ENCODE data around the gene LNP1. TPM values are rescaled to one million over a fixed set of nuclear protein-coding genes. Genes with fewer than 3 reads are reported as not detected.

The LNP1 gene
- total RNA-seq, 2 experiments from 2014 or later = 0.47 to 0.70 TPM

DNA sequence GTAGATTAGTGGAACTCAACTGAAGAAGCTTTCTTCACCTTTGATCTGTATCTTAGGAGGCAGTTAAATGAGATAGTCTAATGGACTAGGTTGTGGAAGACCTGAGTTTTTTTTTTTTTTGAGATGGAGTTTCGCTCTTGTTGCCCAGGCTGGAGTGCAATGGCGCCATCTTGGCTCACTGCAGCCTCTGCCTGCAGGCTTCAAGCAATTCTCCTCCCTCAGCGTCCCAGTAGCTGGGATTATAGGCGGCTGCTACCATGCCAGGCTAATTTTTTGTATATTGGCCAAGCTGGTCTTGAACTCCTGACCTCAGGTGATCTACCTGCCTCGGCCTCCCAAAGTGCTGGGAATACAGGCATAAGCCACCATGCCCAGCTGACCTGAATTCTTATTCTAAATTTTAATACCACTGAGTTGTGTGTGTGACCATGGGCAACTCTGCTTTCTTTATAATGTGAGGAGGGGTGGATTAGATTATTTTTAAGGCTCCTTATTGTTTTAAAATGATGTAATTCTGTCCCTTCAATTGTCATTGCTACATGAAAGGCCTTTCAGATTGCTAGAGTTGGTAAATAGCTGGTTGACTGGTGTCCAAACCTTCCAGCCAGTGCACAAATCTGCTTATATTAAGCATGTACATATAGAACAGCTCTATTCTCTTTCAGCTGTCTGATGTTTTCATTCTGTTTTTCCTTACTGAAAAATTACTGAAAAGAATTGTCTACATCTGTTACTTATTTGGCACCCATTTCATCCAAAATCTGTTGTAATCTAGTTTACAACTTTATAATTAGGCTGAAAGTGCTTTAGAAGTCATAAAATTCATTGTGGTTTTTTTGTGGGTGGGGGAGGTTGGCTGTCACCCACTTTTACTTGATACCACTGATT lies 2.3 kb downstream of the LNP1 start:
- H3K9me3 ChIP-seq (ENCODE audit: control insufficient read depth in 1 of 2, insufficient read depth in 1 of 2, low read length in 2 of 2) = peaks cover 5 to 9% of the 10 kb centered on the region in 2 experiments
- Mint-ChIP-seq H3K4me3 (peak overlapping the region; percentile 6), H3K27me3 (no peaks in the 10 kb centered on the region), H3K9me3 (peaks cover 7% of the 10 kb centered on the region), H3K36me3 (ENCODE audit: low read depth) (peaks cover 31% of the 10 kb centered on the region), H3K4me1 (ENCODE audit: low read depth) (peaks cover 65% of the 10 kb centered on the region), H3K27ac (no peak overlapping the region)
- CTCF ChIA-PET = no interaction called here
- POLR2A ChIA-PET = interaction anchor here (1.6 kb wide), 1 partner anchor 143 kb away, joined by 4 read pairs; the partner anchor contains the start of gene TBC1D23
- DNase-seq (no peak), ATAC-seq (ENCODE audit: poor library complexity) (no peak)
- no peaks in the 10 kb centered on the region for H3K27me3 ChIP-seq (ENCODE audit: control insufficient read depth in 1 of 2, insufficient read depth in 2 of 2, low read length in 2 of 2)
- no peak overlapping the region for H3K27ac ChIP-seq (ENCODE audit: low read depth in 1 of 2, low read length in 2 of 2)
- no peak overlapping the region for H3K4me3 ChIP-seq (ENCODE audit: low read length)
- intact Hi-C loops (cut with DNase I, micrococcal nuclease) = loop anchor here (2.0 to 10.0 kb wide), 6 partner anchors 45 to 1879 kb away; partner anchors contain the start of genes CLDND1 (in 1 of the 2), CMSS1 (in 1 of the 2) and DCBLD2 (in 1 of the 2)
- H3K36me3 ChIP-seq (ENCODE audit: insufficient read depth, low read length) = no peaks in the 10 kb centered on the region
- peaks cover 23% of the 10 kb centered on the region for H3K4me1 ChIP-seq (ENCODE audit: insufficient read depth, low read length)
- TF ChIP-seq, protein P1, sequence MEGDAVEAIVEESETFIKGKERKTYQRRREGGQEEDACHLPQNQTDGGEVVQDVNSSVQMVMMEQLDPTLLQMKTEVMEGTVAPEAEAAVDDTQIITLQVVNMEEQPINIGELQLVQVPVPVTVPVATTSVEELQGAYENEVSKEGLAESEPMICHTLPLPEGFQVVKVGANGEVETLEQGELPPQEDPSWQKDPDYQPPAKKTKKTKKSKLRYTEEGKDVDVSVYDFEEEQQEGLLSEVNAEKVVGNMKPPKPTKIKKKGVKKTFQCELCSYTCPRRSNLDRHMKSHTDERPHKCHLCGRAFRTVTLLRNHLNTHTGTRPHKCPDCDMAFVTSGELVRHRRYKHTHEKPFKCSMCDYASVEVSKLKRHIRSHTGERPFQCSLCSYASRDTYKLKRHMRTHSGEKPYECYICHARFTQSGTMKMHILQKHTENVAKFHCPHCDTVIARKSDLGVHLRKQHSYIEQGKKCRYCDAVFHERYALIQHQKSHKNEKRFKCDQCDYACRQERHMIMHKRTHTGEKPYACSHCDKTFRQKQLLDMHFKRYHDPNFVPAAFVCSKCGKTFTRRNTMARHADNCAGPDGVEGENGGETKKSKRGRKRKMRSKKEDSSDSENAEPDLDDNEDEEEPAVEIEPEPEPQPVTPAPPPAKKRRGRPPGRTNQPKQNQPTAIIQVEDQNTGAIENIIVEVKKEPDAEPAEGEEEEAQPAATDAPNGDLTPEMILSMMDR (IDR thresholded peaks at IDR 0.05) = no peak

DNA sequence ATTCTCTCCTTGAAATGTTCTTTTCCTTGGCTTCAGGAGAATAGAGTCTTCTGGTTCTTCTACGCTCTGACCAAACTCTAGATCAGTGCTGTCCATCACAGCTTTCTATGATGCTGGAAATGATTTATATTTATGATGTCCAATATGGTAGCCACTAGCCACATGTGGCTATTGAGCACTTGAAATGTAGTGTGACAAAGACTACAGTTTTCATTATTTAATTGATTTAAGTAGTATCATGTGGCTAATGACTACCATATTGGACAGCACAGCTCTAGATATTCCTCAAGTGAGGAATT lies 2.9 kb downstream of the LNP1 start:
- TF ChIP-seq, protein P1 (IDR thresholded peaks at IDR 0.05) = no peak
- Mint-ChIP-seq H3K36me3 (ENCODE audit: low read depth) (peaks cover 31% of the 10 kb centered on the region), H3K4me3 (peak overlapping the region; percentile 39), H3K9me3 (peaks cover 7% of the 10 kb centered on the region), H3K27ac (no peak overlapping the region), H3K27me3 (no peaks in the 10 kb centered on the region), H3K4me1 (ENCODE audit: low read depth) (peaks cover 59% of the 10 kb centered on the region)
- DNase-seq (no peak), ATAC-seq (ENCODE audit: poor library complexity) (no peak)
- peaks cover 5 to 9% of the 10 kb centered on the region in 2 experiments for H3K9me3 ChIP-seq (ENCODE audit: control insufficient read depth in 1 of 2, insufficient read depth in 1 of 2, low read length in 2 of 2)
- CTCF ChIA-PET = no interaction called here
- POLR2A ChIA-PET = interaction anchor here (1.6 kb wide), 1 partner anchor 144 kb away, joined by 4 read pairs; the partner anchor contains the start of gene TBC1D23
- H3K4me1 ChIP-seq (ENCODE audit: insufficient read depth, low read length) = peaks cover 19% of the 10 kb centered on the region
- no peak overlapping the region for H3K27ac ChIP-seq (ENCODE audit: low read depth in 1 of 2, low read length in 2 of 2)
- no peaks in the 10 kb centered on the region for H3K36me3 ChIP-seq (ENCODE audit: insufficient read depth, low read length)
- H3K27me3 ChIP-seq (ENCODE audit: control insufficient read depth in 1 of 2, insufficient read depth in 2 of 2, low read length in 2 of 2) = no peaks in the 10 kb centered on the region
- H3K4me3 ChIP-seq (ENCODE audit: low read length) = no peak overlapping the region
- intact Hi-C loops (cut with DNase I, micrococcal nuclease) = loop anchor here (5.0 to 10.0 kb wide), 5 partner anchors 67 to 1879 kb away; partner anchors contain the start of genes CLDND1 (in 1 of the 2), CMSS1 (in 1 of the 2) and DCBLD2 (in 1 of the 2)

DNA sequence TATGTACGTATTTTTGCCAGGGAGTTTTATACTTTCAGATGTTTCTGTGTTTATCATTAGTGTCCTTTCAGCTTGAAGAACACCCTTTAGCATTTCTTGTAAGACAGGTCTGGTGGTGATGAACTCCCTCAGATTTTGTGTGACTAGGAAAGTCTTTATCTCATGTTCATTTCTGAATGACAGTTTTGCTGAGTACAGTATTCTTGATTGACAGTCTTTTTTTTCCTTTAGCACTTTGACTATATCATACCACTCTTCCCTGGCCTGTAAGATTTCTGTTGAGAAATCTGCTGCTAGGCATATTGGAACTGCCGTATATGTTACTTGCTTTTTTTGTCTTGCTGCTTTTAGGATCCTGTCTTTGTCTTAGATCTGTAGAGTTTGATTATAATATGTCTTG lies 5.8 kb downstream of the LNP1 start:
- intact Hi-C loops (cut with DNase I, micrococcal nuclease) = loop anchor here in 1 of 2 experiments (2.0 to 10.0 kb wide), 4 partner anchors 296 to 1882 kb away; partner anchors contain the start of genes CLDND1, CMSS1 and DCBLD2
- Mint-ChIP-seq H3K36me3 (ENCODE audit: low read depth) (peaks cover 23% of the 10 kb centered on the region), H3K4me3 (no peak overlapping the region), H3K4me1 (ENCODE audit: low read depth) (peaks cover 34% of the 10 kb centered on the region), H3K9me3 (peaks cover 9% of the 10 kb centered on the region), H3K27me3 (no peaks in the 10 kb centered on the region), H3K27ac (no peak overlapping the region)
- Histone ChIP-seq H3K36me3 (ENCODE audit: insufficient read depth, low read length) (no peaks in the 10 kb centered on the region), H3K27me3 (ENCODE audit: control insufficient read depth in 1 of 2, insufficient read depth in 2 of 2, low read length in 2 of 2) (no peaks in the 10 kb centered on the region), H3K4me3 (ENCODE audit: low read length) (no peak overlapping the region), H3K27ac (ENCODE audit: low read depth in 1 of 2, low read length in 2 of 2) (no peak overlapping the region), H3K9me3 (ENCODE audit: control insufficient read depth in 1 of 2, insufficient read depth in 1 of 2, low read length in 2 of 2) (peaks cover 9 to 11% of the 10 kb centered on the region in 2 experiments), H3K4me1 (ENCODE audit: insufficient read depth, low read length) (peaks cover 7% of the 10 kb centered on the region)
- TF ChIP-seq, protein P1 (IDR thresholded peaks at IDR 0.05) = no peak
- no peak for DNase-seq
- no peak for ATAC-seq (ENCODE audit: poor library complexity)
- POLR2A ChIA-PET = no interaction called here
- CTCF ChIA-PET = no interaction called here

All from CD4-positive, alpha-beta T cell (primary cell).